T1000 (cell line): ENCODE results near the gene SLC26A9.
"Not testable (repeated sequence)": the region's sequence is repeated elsewhere in the genome, so short reads cannot be mapped to it uniquely, and the experiment has no call there.

Experiments used
- DNase-seq: peaks from one replicate; lab custom pipeline; 2025; ENCODE audit warnings: mixed read lengths; lab: John Stamatoyannopoulos, UW

Gene SLC26A9

GRCh38 chr1:205891481-205891880 is 51.8 kb downstream of the SLC26A9 start:
- not testable (repeated sequence) for DNase-seq

- DNase-seq, result not testable (repeated sequence)
Observed at GRCh38 chr1:205890631-205891030, 52.6 kb downstream of the SLC26A9 start.

- peak; percentile 64 for DNase-seq
Observed at GRCh38 chr1:205889706-205890105, 53.5 kb downstream of the SLC26A9 start.

DNA sequence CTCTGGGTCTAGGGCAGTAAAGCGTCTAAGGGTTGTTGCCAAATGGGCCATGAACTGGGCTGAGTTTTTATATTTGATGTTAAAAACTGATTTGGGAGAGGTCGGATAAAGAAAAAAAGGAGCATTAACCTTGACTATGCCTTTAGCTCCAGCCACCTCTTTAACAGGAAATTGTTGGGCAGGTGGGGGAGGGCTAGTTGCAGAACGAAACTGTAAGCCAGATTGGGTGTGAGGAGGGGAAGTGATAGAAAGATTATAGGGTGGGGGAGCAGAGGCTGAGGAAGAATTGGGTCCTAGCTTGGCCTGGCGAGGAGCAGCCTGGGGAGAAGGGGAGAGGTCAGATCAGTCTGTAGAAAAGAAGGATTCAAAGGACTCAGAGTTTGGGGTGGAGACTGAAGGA is 54.2 kb downstream of the SLC26A9 start:
- DNase-seq, result not testable (repeated sequence)

DNA sequence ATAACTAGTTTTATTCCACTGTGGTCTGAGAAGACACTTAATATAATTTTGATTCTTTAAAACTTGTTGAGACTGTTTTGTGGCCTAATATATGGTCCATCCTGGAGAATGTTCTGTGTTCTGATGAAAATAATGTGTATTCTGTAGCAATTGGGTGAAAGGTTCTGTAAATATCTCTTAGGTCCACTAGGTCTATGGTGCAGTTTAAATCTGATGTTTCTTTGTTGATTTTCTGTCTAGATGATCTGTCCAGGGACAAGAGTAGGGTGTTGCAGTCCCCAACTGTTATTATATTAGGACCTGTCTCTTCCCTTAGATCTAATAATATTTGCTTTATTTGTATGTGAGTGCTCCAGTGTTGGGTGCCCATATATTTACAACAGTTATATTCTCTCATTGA is 59.5 kb downstream of the SLC26A9 start:
- no peak for DNase-seq

- DNase-seq, result no peak
Observed at GRCh38 chr1:205880923-205881322, 62.3 kb downstream of the SLC26A9 start.

- DNase-seq, result no peak
Observed at GRCh38 chr1:205879974-205880373, 63.3 kb downstream of the SLC26A9 start.

DNA sequence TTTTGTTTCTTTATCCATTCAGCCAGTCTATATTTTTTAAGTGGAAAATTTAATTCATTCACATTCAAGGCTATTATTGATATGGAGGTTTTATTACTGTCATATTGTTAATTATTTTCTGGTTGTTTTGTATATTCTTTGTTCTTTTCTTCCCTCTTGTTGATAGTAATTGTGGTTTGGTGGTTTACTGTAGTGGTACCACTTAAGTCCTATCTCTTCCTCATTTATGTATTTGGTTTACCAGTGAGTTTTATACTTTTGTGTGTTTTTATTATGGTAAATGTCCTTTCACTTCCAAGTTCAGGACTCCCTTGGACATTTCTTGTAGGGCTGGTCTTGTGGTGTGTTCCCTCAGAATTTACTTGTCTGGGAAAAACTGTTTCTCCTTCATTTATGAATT is 65.2 kb downstream of the SLC26A9 start:
- DNase-seq, result no peak

DNA sequence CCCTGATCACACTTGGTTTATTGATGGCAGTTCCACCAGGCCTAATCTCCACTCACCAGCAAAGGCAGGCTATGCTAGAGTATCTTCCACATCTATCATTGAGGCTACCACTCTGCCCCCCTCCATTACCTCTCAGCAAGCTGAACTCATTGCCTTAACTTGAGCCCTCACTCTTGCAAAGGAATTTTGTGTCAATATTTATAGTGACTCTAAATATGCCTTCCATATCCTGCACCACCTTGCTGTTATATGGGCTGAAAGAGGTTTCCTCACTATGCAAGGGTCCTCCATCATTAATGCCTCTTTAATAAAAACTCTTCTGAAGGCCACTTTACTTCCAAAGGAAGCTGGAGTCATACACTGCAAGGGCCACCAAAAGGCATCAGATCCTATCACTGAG is 70.1 kb downstream of the SLC26A9 start:
- not testable (repeated sequence) for DNase-seq

- no peak for DNase-seq
Observed at GRCh38 chr1:205870236-205870635, 73.0 kb downstream of the SLC26A9 start.
